CD14-positive monocyte (primary cell): ENCODE data around the gene AFAP1L1. TPM values are rescaled to one million over a fixed set of nuclear protein-coding genes. Genes with fewer than 3 reads are reported as not detected.

Source experiments
- DNase-seq, 3 donors: peaks; one replicate each; pipeline ENCODE4 v3.0.0-alpha.2; 2011 to 2022
- H2AFZ ChIP-seq: 2 replicates; pipeline ENCODE4 v1.6.0; 2012; ENCODE audit warnings: mild to moderate bottlenecking, low read depth, low read length, inconsistent platforms; ENCODE audit not compliant: insufficient read depth, poor library complexity, severe bottlenecking
- H3K27ac ChIP-seq, 2 donors: 1 replicate in 1 of 2; 2 replicates in 1 of 2; pipeline ENCODE4 v1.5.1; 2012 to 2013; ENCODE audit warnings: low read length in 2 of 2, control low read depth in 1 of 2, inconsistent platforms in 1 of 2, low read depth in 1 of 2, mild to moderate bottlenecking in 1 of 2
- H3K27me3 ChIP-seq, 2 donors: one replicate each; pipeline versions ENCODE4 v1.6.0 to v1.6.1; 2011 to 2013; ENCODE audit warnings: low read length in 2 of 2; ENCODE audit not compliant: control insufficient read depth in 2 of 2, insufficient read depth in 2 of 2
- H3K36me3 ChIP-seq, 2 donors: replicated peaks in 1 of 2; 1 replicate in 1 of 2; 2 replicates in 1 of 2; pipeline versions ENCODE4 v1.5.1 to v1.6.1; 2012 to 2013; ENCODE audit warnings: low read length in 2 of 2, control low read depth in 1 of 2, inconsistent platforms in 1 of 2, mild to moderate bottlenecking in 1 of 2; ENCODE audit not compliant: insufficient read depth in 2 of 2, control insufficient read depth in 1 of 2
- H3K4me1 ChIP-seq, 2 donors: 1 replicate in 1 of 2; 2 replicates in 1 of 2; pipeline versions ENCODE4 v1.5.1 to v1.6.1; 2012 to 2013; ENCODE audit warnings: low read length in 2 of 2, control low read depth in 1 of 2, inconsistent platforms in 1 of 2, mild to moderate bottlenecking in 1 of 2, moderate library complexity in 1 of 2; ENCODE audit not compliant: insufficient read depth in 2 of 2, control insufficient read depth in 1 of 2
- H3K4me2 ChIP-seq: replicated peaks from 2 replicates; pipeline ENCODE3; 2012; ENCODE audit warnings: low read length, moderate library complexity, mild to moderate bottlenecking; ENCODE audit not compliant: poor library complexity, severe bottlenecking; ENCODE audit errors: extremely low read depth
- H3K4me3 ChIP-seq, 3 experiments: fragments of 200-600 bp in 1 of 3; sonication (generic) in 1 of 3; replicated peaks in 1 of 3; 1 replicate in 2 of 3; 2 replicates in 1 of 3; pipeline ENCODE4 v1.5.1; 2011 to 2013; ENCODE audit warnings: low read length in 3 of 3, mild to moderate bottlenecking in 3 of 3, control low read depth in 2 of 3, low read depth in 2 of 3, inconsistent platforms in 1 of 3, moderate library complexity in 1 of 3
- H3K79me2 ChIP-seq: 2 replicates; pipeline ENCODE4 v1.6.0; 2012; ENCODE audit warnings: mild to moderate bottlenecking, control low read depth, inconsistent platforms, low read length, moderate library complexity; ENCODE audit not compliant: insufficient read depth
- H3K9ac ChIP-seq: 2 replicates; pipeline ENCODE4 v1.6.0; 2017; ENCODE audit warnings: low read length, mild to moderate bottlenecking; ENCODE audit not compliant: insufficient read depth, poor library complexity, severe bottlenecking
- H3K9me3 ChIP-seq, 2 donors: replicated peaks in 1 of 2; 1 replicate in 1 of 2; 2 replicates in 1 of 2; pipeline versions ENCODE4 v1.5.1 to v1.6.1; 2012 to 2013; ENCODE audit warnings: low read length in 2 of 2, control low read depth in 1 of 2; ENCODE audit not compliant: control insufficient read depth in 1 of 2, insufficient read depth in 1 of 2
- H4K20me1 ChIP-seq: 2 replicates; pipeline ENCODE4 v1.6.0; 2012; ENCODE audit warnings: mild to moderate bottlenecking, low read length, control low read depth, moderate library complexity; ENCODE audit not compliant: insufficient read depth
- H3K27ac Mint-ChIP-seq, 7 donors: one replicate each; pipeline ENCODE4 v1.8.0; 2020; ENCODE audit warnings: mild to moderate bottlenecking in 7 of 7, mixed read lengths in 7 of 7, moderate library complexity in 6 of 7, inconsistent platforms in 2 of 7
- H3K27me3 Mint-ChIP-seq, 3 donors: one replicate each; pipeline ENCODE4 v1.8.0; 2021 to 2022; ENCODE audit warnings: low read depth in 3 of 3, mild to moderate bottlenecking in 3 of 3, mixed read lengths in 3 of 3, moderate library complexity in 3 of 3, inconsistent platforms in 1 of 3
- H3K36me3 Mint-ChIP-seq, 2 donors: one replicate each; pipeline ENCODE4 v1.8.0; 2020; ENCODE audit warnings: mixed read lengths in 2 of 2, inconsistent platforms in 1 of 2, mild to moderate bottlenecking in 1 of 2
- H3K4me1 Mint-ChIP-seq: one replicate; pipeline ENCODE4 v1.8.0; 2020; ENCODE audit warnings: mild to moderate bottlenecking, mixed read lengths
- H3K4me3 Mint-ChIP-seq, 2 donors: one replicate each; pipeline ENCODE4 v1.8.0; 2020; ENCODE audit warnings: mild to moderate bottlenecking in 2 of 2, mixed read lengths in 2 of 2, moderate library complexity in 1 of 2
- H3K9me3 Mint-ChIP-seq, 7 donors: one replicate each; pipeline ENCODE4 v1.8.0; 2020 to 2022; ENCODE audit warnings: mixed read lengths in 7 of 7, mild to moderate bottlenecking in 6 of 7, moderate library complexity in 6 of 7, inconsistent platforms in 2 of 7
- CTCF ChIP-seq: fragments of 200-600 bp; IDR thresholded peaks from one replicate; pipeline ENCODE4 v1.8.0; 2022; ENCODE audit warnings: antibody characterized with exemption, mild to moderate bottlenecking
- WGBS: methylation state at CpG from one replicate; pipeline ENCODE4 v1.1.5; 2013; ENCODE audit warnings: missing lambda C conversion rate; ENCODE audit not compliant: insufficient coverage; 5-methylcytosine and 5-hydroxymethylcytosine counted together
- intact Hi-C, 2 donors: fragments of 100-400 bp; cut with micrococcal nuclease; formaldehyde crosslinking; loops; one replicate each; pipeline versions ENCODE4 v1.15.0 to v1.15.1; 2023
- polyA plus RNA-seq, 3 donors: library from polyadenylated mRNA; depleted of rRNA in 1 of 3; unstranded in 2 of 3; stranded (reverse) in 1 of 3; fragments of 300-500 nt in 2 of 3; fragments of >200 nt in 1 of 3; fragmentation: Illumina TruSeq in 2 of 3; gene quantifications; 1 replicate in 2 of 3; 2 replicates in 1 of 3; pipeline ENCODE4 v1.2.3, GENCODE V29; 2012 to 2021

The AFAP1L1 gene
- polyA plus RNA-seq, 3 donors, result not detected

- H4K20me1 ChIP-seq, result no peaks in the 10 kb centered on the region
- peak overlapping the region in 1 of 7 donors; percentile 60 for H3K27ac Mint-ChIP-seq
- peaks cover 4% of the 10 kb centered on the region for H3K4me1 Mint-ChIP-seq
- H3K27me3 ChIP-seq, result no peaks in the 10 kb centered on the region
- no peak overlapping the region for H2AFZ ChIP-seq
- H3K27me3 Mint-ChIP-seq, result peaks cover 1 to 3% (median 1%) of the 10 kb centered on the region in 3 donors
- no peaks in the 10 kb centered on the region for H3K36me3 ChIP-seq
- no peak overlapping the region for H3K9ac ChIP-seq
- intact Hi-C loops, result loop anchor here (5.0 kb wide), 2 partner anchors 180 to 185 kb away; no protein-coding TSS in a partner anchor
- no peaks in the 10 kb centered on the region for H3K9me3 ChIP-seq
- no peaks in the 10 kb centered on the region for H3K4me1 ChIP-seq
- WGBS, result 89% methylated on average over 6 of the region's 12 CpGs
- peaks cover 0 to 2% (median 0%) of the 10 kb centered on the region in 7 donors for H3K9me3 Mint-ChIP-seq
- H3K4me2 ChIP-seq, result no peak overlapping the region
- no peaks in the 10 kb centered on the region for H3K36me3 Mint-ChIP-seq
- no peak overlapping the region for H3K4me3 Mint-ChIP-seq
- no peak for DNase-seq
- no peak overlapping the region for H3K27ac ChIP-seq
- H3K79me2 ChIP-seq, result no peaks in the 10 kb centered on the region
- no peak for TF ChIP-seq CTCF
- H3K4me3 ChIP-seq, result no peak overlapping the region
Observed at GRCh38 chr5:149382517-149383220, 111.0 kb downstream of the AFAP1L1 start.

- Mint-ChIP-seq H3K4me3 (no peak overlapping the region), H3K36me3 (no peaks in the 10 kb centered on the region), H3K9me3 (peaks cover 0 to 2% (median 0%) of the 10 kb centered on the region in 7 donors), H3K27me3 (peaks cover 1 to 2% (median 1%) of the 10 kb centered on the region in 3 donors), H3K4me1 (peaks cover 4% of the 10 kb centered on the region), H3K27ac (no peak overlapping the region)
- Histone ChIP-seq H3K4me1 (no peaks in the 10 kb centered on the region), H3K27ac (no peak overlapping the region), H3K36me3 (no peaks in the 10 kb centered on the region), H3K27me3 (no peaks in the 10 kb centered on the region), H3K4me3 (no peak overlapping the region), H3K79me2 (no peaks in the 10 kb centered on the region), H3K9ac (no peak overlapping the region), H3K4me2 (no peak overlapping the region), H2AFZ (no peak overlapping the region), H3K9me3 (no peaks in the 10 kb centered on the region), H4K20me1 (no peaks in the 10 kb centered on the region)
- no peak for TF ChIP-seq CTCF
- DNase-seq, result no peak
- 93% methylated on average over 6 of the region's 9 CpGs for WGBS
- intact Hi-C loops, result loop anchor here (5.0 kb wide), 2 partner anchors 179 to 184 kb away; no protein-coding TSS in a partner anchor
Observed at GRCh38 chr5:149383399-149383798, 111.7 kb downstream of the AFAP1L1 start.
